Stimulated activated CD8-positive, alpha-beta memory T cell treated with anti-CD3 and anti-CD28 coated beads, Interleukin-4, amount 100 ng/mL, for 48 hours (primary cell): ENCODE data around the gene COMT.

Experiments used
- DNase-seq: peaks from one replicate; pipeline ENCODE4 v3.0.0-alpha.2; 2020

Gene COMT

DNA sequence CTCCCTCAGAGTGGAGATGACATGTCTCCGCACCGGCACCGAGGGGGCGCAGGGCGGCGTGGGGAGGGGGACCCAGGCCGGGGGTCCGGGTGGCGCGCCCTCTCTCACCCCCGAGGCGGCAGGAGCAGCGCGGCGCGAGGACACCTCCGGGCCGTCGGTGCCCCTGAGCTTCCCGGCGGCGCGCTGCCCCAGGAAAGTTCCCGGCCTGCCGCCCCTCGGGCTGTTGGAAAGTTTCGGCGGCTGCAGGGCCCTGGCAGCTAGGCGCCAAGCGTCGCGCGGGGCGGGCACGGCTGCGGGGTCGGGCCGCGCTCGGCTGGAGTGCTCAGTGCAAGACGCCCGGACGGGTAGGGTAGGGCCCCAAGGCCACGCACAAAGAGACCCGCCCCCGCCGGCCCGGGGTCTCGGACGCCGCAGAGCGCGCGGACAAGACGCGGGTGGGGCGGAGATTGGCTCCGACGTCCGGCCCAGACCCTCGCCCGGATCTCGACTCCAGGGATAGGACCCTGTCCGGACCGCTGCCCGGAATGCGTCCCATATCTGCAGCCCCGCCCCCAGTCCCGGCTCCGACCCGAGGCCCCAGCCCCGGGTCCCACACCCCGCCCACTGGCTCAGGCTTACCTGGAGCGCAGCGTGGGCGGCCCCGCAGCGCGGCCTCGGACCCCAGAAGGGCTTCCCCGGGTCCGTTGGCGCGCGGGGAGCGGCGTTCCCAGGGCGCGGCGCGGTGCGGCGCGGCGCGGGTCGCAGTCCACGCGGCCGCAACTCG, 74.6 kb downstream of the COMT start:
- peak; percentile 41 for DNase-seq

DNA sequence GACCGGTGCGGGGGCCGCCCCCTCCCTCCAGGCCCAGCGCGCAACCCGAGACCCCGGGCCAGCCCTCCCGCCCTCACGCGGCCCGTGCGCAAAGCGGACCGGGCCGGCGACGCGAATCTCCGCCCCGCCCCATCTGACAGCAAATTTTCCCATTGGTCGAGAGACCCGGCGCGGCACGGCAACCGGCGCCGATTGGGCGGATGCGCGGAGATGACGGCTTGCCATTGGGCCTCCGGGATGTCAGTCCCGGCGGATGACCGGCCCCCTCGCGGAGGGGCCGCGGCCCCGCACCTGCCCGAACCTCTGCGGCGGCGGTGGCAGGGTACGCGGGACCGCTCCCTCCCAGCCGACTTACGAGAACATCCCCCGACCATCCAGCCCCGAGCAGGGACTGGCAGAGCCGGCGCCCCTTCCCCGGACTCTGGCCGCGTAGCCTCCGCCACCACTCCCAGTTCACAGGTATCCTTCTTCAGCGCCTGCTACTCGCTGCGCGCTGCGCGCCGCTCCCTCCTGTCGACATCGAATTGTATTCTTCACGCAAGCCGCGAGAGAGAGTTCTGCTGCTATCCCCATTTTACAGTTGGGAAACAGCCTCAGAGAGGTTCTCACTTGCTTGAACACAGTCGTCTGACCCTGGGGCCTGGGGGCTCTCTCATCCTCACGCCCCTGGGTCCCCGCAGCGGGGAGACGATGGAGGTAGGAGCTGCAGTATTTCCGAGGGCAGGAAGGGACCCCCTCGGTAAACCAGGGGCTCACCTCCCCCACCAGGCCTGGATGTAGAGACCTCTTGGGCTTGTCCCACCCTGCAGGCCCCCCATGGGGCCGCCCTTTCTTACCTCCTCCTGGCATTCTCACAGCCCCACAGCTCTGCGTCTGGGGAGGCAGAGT, 75.4 kb downstream of the COMT start, which contains the start of gene ARVCF:
TSS of gene ARVCF (minus strand) at position 90 of the 888 bp plus-strand sequence. CDS start 26,029 bp downstream, outside the sequence.
- DNase-seq = peak; percentile 95

DNA sequence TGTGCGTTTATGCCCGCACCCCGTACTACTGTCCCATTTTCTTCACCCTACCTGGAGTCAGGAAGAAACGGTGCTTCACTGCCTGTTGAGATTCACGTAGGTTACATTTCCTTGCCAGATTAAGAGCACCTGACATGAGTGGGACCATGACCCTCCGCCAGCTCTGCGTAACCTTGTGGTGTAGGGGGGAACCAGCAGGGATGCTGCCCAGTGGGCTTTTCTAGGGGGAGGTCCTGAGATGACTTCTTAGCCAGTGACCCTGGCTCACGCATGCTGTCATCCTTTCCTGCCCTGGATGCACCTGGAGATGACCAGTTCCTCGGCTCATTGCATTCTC, 76.0 kb downstream of the COMT start:
- no peak for DNase-seq

DNA sequence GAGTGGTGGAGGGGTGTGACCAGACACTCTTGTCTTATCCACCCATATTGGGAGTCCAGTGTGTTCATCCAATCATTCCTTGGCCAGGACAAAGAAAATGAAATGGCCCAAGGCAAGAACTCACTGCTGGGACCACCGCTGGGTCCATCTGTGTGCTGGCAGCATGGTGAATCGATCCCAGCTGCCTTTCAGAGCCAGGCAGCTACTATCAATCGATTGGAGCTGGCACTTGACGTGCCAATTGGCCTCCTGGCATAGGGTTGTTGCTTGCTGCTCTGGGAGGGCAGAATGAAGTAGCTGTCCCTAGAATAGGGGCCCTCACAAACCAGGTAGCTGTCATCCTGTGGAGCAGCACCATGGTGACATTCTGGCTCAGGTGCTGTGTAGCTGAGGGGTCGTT, 76.4 kb downstream of the COMT start:
- no peak for DNase-seq
